DOHH2 (cell line): Measurements from ENCODE around the gene NEMF.

Experiments used
- H3F3A ChIP-seq: fragments of 200-600 bp; sonication (generic), shearing (Covaris generic); 2 replicates; pipeline ENCODE4 v1.6.0; 2016; ENCODE audit warnings: antibody characterized with exemption, mild to moderate bottlenecking; ENCODE audit not compliant: control insufficient read depth, insufficient read depth
- H3K27ac ChIP-seq: fragments of 200-600 bp; sonication (generic); 2 replicates; pipeline ENCODE4 v1.5.1; 2014; ENCODE audit warnings: low read depth, mild to moderate bottlenecking, low read length, moderate library complexity
- H3K27me3 ChIP-seq: fragments of 200-600 bp; sonication (generic); 2 replicates; pipeline ENCODE4 v1.6.1; 2014; ENCODE audit warnings: mild to moderate bottlenecking, low read length, mixed read lengths; ENCODE audit not compliant: control insufficient read depth
- H3K36me3 ChIP-seq: fragments of 200-600 bp; sonication (generic); 2 replicates; pipeline ENCODE4 v1.6.1; 2014; ENCODE audit warnings: mild to moderate bottlenecking, low read length, moderate library complexity, mixed read lengths; ENCODE audit not compliant: control insufficient read depth
- H3K4me1 ChIP-seq: fragments of 200-600 bp; sonication (generic); 2 replicates; pipeline ENCODE4 v1.6.1; 2014; ENCODE audit warnings: mild to moderate bottlenecking, low read length, mixed read lengths; ENCODE audit not compliant: control insufficient read depth
- H3K4me2 ChIP-seq: fragments of 200-600 bp; sonication (generic); 2 replicates; pipeline ENCODE4 v1.6.0; 2014; ENCODE audit warnings: mild to moderate bottlenecking, low read length, moderate library complexity
- H3K4me3 ChIP-seq: fragments of 200-600 bp; sonication (generic); 2 replicates; pipeline ENCODE4 v1.5.1; 2014; ENCODE audit warnings: mild to moderate bottlenecking, low read length, mixed read lengths
- H3K79me2 ChIP-seq: fragments of 200-600 bp; sonication (generic); 2 replicates; pipeline ENCODE4 v1.6.1; 2014; ENCODE audit warnings: mild to moderate bottlenecking, low read length, mixed read lengths; ENCODE audit not compliant: control insufficient read depth
- H3K9me2 ChIP-seq: fragments of 200-600 bp; sonication (generic); replicated peaks from 2 replicates; pipeline ENCODE4 v1.6.1; 2014; ENCODE audit warnings: mild to moderate bottlenecking, low read length, mixed read lengths; ENCODE audit not compliant: control insufficient read depth
- H3K9me3 ChIP-seq: fragments of 200-600 bp; sonication (generic); 2 replicates; pipeline ENCODE4 v1.6.1; 2014; ENCODE audit warnings: antibody characterized with exemption, low read length, mixed read lengths; ENCODE audit not compliant: control insufficient read depth, insufficient read depth
- H4K20me1 ChIP-seq: fragments of 200-600 bp; sonication (generic); 2 replicates; pipeline ENCODE4 v1.6.0; 2014; ENCODE audit warnings: low read depth, mild to moderate bottlenecking, antibody characterized with exemption, low read length, moderate library complexity; ENCODE audit not compliant: control insufficient read depth, insufficient read depth
- EZH2phosphoT487 ChIP-seq: fragments of 200-600 bp; sonication (generic); IDR thresholded peaks from 2 replicates; pipeline ENCODE4 v1.6.1; 2017; ENCODE audit warnings: borderline replicate concordance, mild to moderate bottlenecking, antibody characterized with exemption, low read length, moderate library complexity, mixed read lengths
- TF ChIP-seq, protein P1 (sequence below): fragments of 200-600 bp; sonication (generic); IDR thresholded peaks from one replicate; pipeline ENCODE4 v1.5.1; 2014; ENCODE audit warnings: antibody characterized with exemption, mild to moderate bottlenecking, low read depth, low read length; ENCODE audit not compliant: poor library complexity, severe bottlenecking

Gene NEMF

DNA sequence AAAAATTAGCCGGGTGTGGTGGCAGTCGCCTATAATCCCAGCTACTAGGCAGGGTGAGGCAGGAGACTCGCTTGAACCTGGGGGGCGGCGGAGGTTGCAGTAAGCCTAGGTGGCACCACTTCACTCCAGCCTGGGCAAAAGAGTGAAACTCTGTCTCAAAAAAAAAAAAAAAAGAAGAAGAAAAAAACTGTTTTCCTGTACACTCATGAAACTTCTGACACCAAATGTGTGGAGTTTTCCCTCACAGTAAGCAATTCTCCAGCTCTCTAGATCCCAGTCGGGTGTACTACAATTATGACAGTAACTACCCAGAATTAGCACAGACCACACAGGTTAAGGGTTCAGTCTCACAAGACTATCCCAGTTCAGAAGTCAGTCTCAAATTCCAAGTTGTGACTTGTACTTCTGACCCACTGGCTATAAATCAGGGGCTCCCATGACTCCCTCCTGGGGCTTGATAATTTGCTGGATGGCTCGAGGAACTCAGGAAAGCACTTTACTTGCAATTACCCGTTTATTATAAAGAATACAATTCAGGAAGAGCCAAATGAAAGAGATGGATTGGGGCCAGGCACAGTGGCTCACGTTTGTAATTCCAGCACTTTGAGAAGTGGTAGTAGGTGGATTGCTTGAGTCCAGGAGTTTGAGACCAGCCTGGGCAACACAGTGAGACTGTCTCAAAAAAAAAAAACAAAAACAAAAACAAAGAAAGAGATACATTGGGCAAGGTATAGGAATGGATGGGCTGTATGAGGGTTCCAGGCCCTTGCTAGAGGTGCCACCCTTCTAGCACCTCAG is 27.9 kb upstream of the NEMF start:
- H3K9me2 ChIP-seq: no peaks in the 10 kb centered on the region
- H4K20me1 ChIP-seq: no peaks in the 10 kb centered on the region
- peaks cover 20% of the 10 kb centered on the region for H3K4me1 ChIP-seq
- H3K4me3 ChIP-seq: peak overlapping the region; percentile 51
- no peaks in the 10 kb centered on the region for H3K27me3 ChIP-seq
- peak overlapping the region; percentile 47 for H3K4me2 ChIP-seq
- no peaks in the 10 kb centered on the region for H3K9me3 ChIP-seq
- TF ChIP-seq, protein P1, sequence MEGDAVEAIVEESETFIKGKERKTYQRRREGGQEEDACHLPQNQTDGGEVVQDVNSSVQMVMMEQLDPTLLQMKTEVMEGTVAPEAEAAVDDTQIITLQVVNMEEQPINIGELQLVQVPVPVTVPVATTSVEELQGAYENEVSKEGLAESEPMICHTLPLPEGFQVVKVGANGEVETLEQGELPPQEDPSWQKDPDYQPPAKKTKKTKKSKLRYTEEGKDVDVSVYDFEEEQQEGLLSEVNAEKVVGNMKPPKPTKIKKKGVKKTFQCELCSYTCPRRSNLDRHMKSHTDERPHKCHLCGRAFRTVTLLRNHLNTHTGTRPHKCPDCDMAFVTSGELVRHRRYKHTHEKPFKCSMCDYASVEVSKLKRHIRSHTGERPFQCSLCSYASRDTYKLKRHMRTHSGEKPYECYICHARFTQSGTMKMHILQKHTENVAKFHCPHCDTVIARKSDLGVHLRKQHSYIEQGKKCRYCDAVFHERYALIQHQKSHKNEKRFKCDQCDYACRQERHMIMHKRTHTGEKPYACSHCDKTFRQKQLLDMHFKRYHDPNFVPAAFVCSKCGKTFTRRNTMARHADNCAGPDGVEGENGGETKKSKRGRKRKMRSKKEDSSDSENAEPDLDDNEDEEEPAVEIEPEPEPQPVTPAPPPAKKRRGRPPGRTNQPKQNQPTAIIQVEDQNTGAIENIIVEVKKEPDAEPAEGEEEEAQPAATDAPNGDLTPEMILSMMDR: no peak
- no peak for TF ChIP-seq EZH2phosphoT487
- H3F3A ChIP-seq: peaks cover 5% of the 10 kb centered on the region; the same call in 1 of the 2 replicates
- no peaks in the 10 kb centered on the region for H3K79me2 ChIP-seq
- no peaks in the 10 kb centered on the region for H3K36me3 ChIP-seq
- H3K27ac ChIP-seq: peak overlapping the region; percentile 41; the same call in 1 of the 2 replicates

- H3K27ac ChIP-seq: peak overlapping the region; percentile 41; the same call in 1 of the 2 replicates
Observed at GRCh38 chr14:49879646-49880204, 27.1 kb upstream of the NEMF start.

GRCh38 chr14:49876563-49877127 is 24.1 kb upstream of the NEMF start:
- TF ChIP-seq, protein P1: no peak
- TF ChIP-seq EZH2phosphoT487: no peak
- H3F3A ChIP-seq: peaks cover 11% of the 10 kb centered on the region; the same call in 1 of the 2 replicates
- no peaks in the 10 kb centered on the region for H3K36me3 ChIP-seq
- H3K27ac ChIP-seq: no peak overlapping the region
- H3K27me3 ChIP-seq: no peaks in the 10 kb centered on the region
- H3K79me2 ChIP-seq: no peaks in the 10 kb centered on the region
- no peak overlapping the region for H3K4me2 ChIP-seq
- H3K4me3 ChIP-seq: no peak overlapping the region
- no peaks in the 10 kb centered on the region for H3K9me3 ChIP-seq
- H4K20me1 ChIP-seq: no peaks in the 10 kb centered on the region
- no peaks in the 10 kb centered on the region for H3K9me2 ChIP-seq
- peaks cover 27% of the 10 kb centered on the region for H3K4me1 ChIP-seq

More at GRCh38 chr14:49879646-49880204, 27.1 kb upstream of the NEMF start:
- Histone ChIP-seq H3K9me3 (no peaks in the 10 kb centered on the region), H3K4me1 (peaks cover 20% of the 10 kb centered on the region), H3K79me2 (no peaks in the 10 kb centered on the region), H3K36me3 (no peaks in the 10 kb centered on the region), H3K27me3 (no peaks in the 10 kb centered on the region), H3K9me2 (no peaks in the 10 kb centered on the region), H3F3A (peaks cover 5% of the 10 kb centered on the region; the same call in 1 of the 2 replicates), H4K20me1 (no peaks in the 10 kb centered on the region), H3K4me2 (peak overlapping the region; percentile 47), H3K4me3 (peak overlapping the region; percentile 51)
- TF ChIP-seq EZH2phosphoT487: no peak
- TF ChIP-seq, protein P1: peak; percentile 81
